Activated CD4-positive, alpha-beta T cell treated with anti-CD3 and anti-CD28 coated beads for 36 hours (primary cell): Measurements from ENCODE around the gene CIZ1. TPM values are rescaled to one million over a fixed set of nuclear protein-coding genes. Genes with fewer than 3 reads are reported as not detected.

Experiments used
- ATAC-seq: fragments of 200-7000 bp; cut with Tn5 transposase; one replicate; pipeline ENCODE4 v1.10.0; 2021; ENCODE audit warnings: mild to moderate bottlenecking, moderate library complexity
- CTCF ChIA-PET: fragments of 350-600 bp; sonication (Branson Sonifier 250); formaldehyde crosslinking; loops from one replicate; lab custom pipeline; 2021; ENCODE audit warnings: antibody characterized with exemption; lab: Charles Lee
- POLR2A ChIA-PET: fragments of 350-600 bp; sonication (Branson Sonifier 250); formaldehyde crosslinking; loops from one replicate; lab custom pipeline; 2021; ENCODE audit warnings: antibody characterized with exemption, inconsistent platforms; lab: Charles Lee
- DNase-seq: peaks from one replicate; pipeline ENCODE4 v3.0.0-alpha.2; 2020
- H3K27ac Mint-ChIP-seq: one replicate; pipeline ENCODE4 v1.8.0; 2021; ENCODE audit warnings: mixed read lengths
- H3K27me3 Mint-ChIP-seq: one replicate; pipeline ENCODE4 v1.8.0; 2021; ENCODE audit warnings: mixed read lengths
- H3K36me3 Mint-ChIP-seq: one replicate; pipeline ENCODE4 v1.8.0; 2021; ENCODE audit warnings: low read depth, mixed read lengths
- H3K4me1 Mint-ChIP-seq: one replicate; pipeline ENCODE4 v1.8.0; 2021; ENCODE audit warnings: mixed read lengths
- H3K4me3 Mint-ChIP-seq: one replicate; pipeline ENCODE4 v1.8.0; 2021; ENCODE audit warnings: mild to moderate bottlenecking, moderate library complexity, mixed read lengths
- H3K9me3 Mint-ChIP-seq: one replicate; pipeline ENCODE4 v1.8.0; 2021; ENCODE audit warnings: low read depth, mixed read lengths
- intact Hi-C, 2 experiments: fragments of 100-400 bp; cut with DNase I in 1 of 2; cut with micrococcal nuclease in 1 of 2; formaldehyde crosslinking; loops; one replicate each; pipeline versions ENCODE4 v1.14.2 to v1.15.1; 2022 to 2024; cut with DNase I, micrococcal nuclease
- total RNA-seq, 2 experiments: library from RNA; stranded (reverse); gene quantifications; one replicate each; pipeline ENCODE4 v1.2.3, GENCODE V29; 2021

CIZ1 gene
- total RNA-seq, 2 experiments from 2014 or later = 79.5 to 110 TPM

DNA sequence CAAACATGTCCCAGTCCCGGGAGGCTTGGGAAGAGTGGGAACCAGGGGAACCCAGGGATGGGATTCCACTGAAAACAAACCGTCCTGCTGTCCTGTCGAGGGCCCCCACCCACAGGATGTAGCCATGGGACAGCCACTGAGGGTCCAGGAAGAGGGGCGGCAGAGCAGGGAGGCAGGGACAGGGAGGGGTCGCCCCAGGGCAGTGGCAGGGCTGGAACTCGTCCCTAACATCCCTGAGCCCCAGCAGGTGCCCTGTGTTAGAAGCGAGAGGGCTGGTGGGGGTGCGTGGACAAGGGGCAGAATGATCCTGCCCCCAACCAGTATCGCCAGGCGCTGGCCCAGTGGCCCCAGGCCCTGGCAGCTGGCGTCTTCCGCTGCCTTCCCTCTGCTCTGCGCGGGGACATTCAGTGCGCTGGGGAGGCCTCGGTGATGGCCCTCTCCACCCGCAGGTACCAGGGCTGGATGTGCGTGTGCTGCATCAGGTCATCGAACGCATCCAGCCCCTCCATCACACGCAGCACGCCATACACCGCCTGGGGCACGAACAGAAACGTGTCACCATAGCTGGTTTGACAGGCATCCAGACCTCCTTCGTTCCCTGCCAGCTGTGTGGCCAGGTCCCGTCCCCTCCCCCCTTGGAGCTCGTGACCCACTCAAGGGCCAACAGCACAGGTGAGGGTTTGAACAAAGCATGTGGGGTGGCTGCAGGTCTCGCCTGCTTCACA is 70.5 kb downstream of the CIZ1 start:
- POLR2A ChIA-PET = no interaction called here
- H3K36me3 Mint-ChIP-seq = peaks cover 11% of the 10 kb centered on the region
- no peaks in the 10 kb centered on the region for H3K9me3 Mint-ChIP-seq
- H3K4me3 Mint-ChIP-seq = no peak overlapping the region
- H3K27me3 Mint-ChIP-seq = no peaks in the 10 kb centered on the region
- DNase-seq (no peak), ATAC-seq (no peak)
- peaks cover 19% of the 10 kb centered on the region for H3K4me1 Mint-ChIP-seq
- intact Hi-C loops = no loop called here
- H3K27ac Mint-ChIP-seq = no peak overlapping the region
- CTCF ChIA-PET = no interaction called here

DNA sequence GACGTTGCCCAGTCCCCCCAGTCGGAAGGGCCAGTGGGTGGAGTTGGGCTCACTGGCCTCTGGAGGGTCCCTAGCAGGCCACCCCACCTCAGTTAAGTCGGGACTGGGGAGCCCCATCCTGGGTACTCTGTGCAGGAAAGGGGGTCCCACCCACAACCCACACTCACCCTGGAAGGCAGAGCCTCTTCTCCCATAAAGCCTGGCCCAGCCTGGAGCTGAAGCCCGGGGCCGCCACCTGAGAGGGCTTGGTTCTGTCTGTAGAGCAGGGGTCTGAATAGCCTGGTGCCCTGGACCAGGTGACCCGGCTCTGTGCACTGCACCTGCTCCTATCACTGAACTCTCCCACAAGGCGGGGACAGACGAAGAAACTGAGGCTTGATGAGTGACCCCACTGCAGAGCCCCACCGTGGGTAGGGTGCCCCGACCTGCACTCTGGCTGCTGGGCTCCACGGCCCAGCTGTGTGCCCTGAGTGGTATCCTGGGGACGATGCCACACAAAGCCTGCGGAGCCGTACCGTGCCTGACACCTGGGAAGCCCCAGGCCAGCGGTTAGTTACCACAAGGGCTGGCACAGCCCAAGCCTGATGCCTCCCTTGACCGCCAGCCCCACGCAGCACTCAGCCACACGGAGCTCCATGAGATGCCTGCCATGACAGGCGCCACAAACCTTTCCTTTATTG is 71.2 kb downstream of the CIZ1 start:
- Mint-ChIP-seq H3K36me3 (peaks cover 8% of the 10 kb centered on the region), H3K4me3 (no peak overlapping the region), H3K27me3 (no peaks in the 10 kb centered on the region), H3K27ac (no peak overlapping the region), H3K9me3 (no peaks in the 10 kb centered on the region), H3K4me1 (peaks cover 12% of the 10 kb centered on the region)
- ATAC-seq = no peak
- no peak for DNase-seq
- intact Hi-C loops = no loop called here
- CTCF ChIA-PET = no interaction called here
- POLR2A ChIA-PET = interaction anchor here (0.6 kb wide), 1 partner anchor 15 kb away, joined by 3 read pairs; no protein-coding TSS in a partner anchor

GRCh38 chr9:128118971-128119665 is 72.3 kb downstream of the CIZ1 start:
- ChIA-PET POLR2A (no interaction called here), CTCF (no interaction called here)
- Mint-ChIP-seq H3K4me1 (peaks cover 5% of the 10 kb centered on the region), H3K27ac (no peak overlapping the region), H3K36me3 (peaks cover 7% of the 10 kb centered on the region), H3K4me3 (no peak overlapping the region), H3K27me3 (no peaks in the 10 kb centered on the region), H3K9me3 (no peaks in the 10 kb centered on the region)
- DNase-seq (no peak), ATAC-seq (no peak)
- intact Hi-C loops = loop anchor here in 1 of 2 experiments (5.0 kb wide), 1 partner anchor 82 kb away; no protein-coding TSS in a partner anchor

DNA sequence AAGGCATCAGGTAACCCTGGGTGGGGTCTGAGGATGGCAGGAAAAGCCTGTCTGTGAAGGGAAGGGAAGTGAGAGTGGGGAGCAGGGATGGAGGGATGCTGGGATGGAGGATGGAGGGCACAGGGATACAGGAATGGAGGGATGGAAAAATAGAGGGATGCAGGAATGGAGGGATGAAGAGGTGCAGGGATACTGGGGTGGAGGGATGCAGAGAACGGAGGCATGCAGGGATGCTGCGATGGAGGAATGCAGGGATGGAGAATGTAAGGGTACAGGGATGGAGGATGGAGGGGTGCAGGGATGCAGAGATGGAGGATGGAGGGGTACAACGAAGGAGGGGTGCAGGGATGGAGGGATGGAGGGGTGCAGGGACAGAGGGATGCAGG is 72.9 kb downstream of the CIZ1 start:
- Mint-ChIP-seq H3K4me3 (no peak overlapping the region), H3K36me3 (peaks cover 8% of the 10 kb centered on the region), H3K27me3 (no peaks in the 10 kb centered on the region), H3K9me3 (no peaks in the 10 kb centered on the region), H3K27ac (no peak overlapping the region), H3K4me1 (peaks cover 5% of the 10 kb centered on the region)
- CTCF ChIA-PET = interaction anchor here (0.6 to 2.0 kb wide), 20 partner anchors 11 to 177 kb away, joined by 3 to 18 read pairs (median 4); partner anchors contain the start of gene NAIF1
- intact Hi-C loops = loop anchor here in 1 of 2 experiments (5.0 kb wide), 1 partner anchor 81 kb away; no protein-coding TSS in a partner anchor
- DNase-seq = no peak
- no peak for ATAC-seq
- POLR2A ChIA-PET = no interaction called here

GRCh38 chr9:128117613-128118471 is 73.5 kb downstream of the CIZ1 start:
- Mint-ChIP-seq H3K9me3 (no peaks in the 10 kb centered on the region), H3K4me3 (no peak overlapping the region), H3K27me3 (no peaks in the 10 kb centered on the region), H3K36me3 (peaks cover 8% of the 10 kb centered on the region), H3K27ac (no peak overlapping the region), H3K4me1 (peaks cover 5% of the 10 kb centered on the region)
- intact Hi-C loops = loop anchor here (1.0 to 5.0 kb wide), 5 partner anchors 9 to 175 kb away; partner anchors contain the start of gene PTGES2 (in 2 of the 2)
- ChIA-PET CTCF (interaction anchor here (0.5 to 2.0 kb wide), 42 partner anchors 8 to 1113 kb away, joined by 3 to 18 read pairs (median 4); partner anchors contain the start of genes NAIF1 and PTGES2), POLR2A (no interaction called here)
- ATAC-seq = peak; percentile 94
- DNase-seq = peak; percentile 99

- intact Hi-C loops = loop anchor here (1.0 to 5.0 kb wide), 5 partner anchors 11 to 173 kb away; partner anchors contain the start of gene PTGES2 (in 2 of the 2)
- Mint-ChIP-seq H3K4me3 (no peak overlapping the region), H3K36me3 (peaks cover 8% of the 10 kb centered on the region), H3K27me3 (no peaks in the 10 kb centered on the region), H3K9me3 (no peaks in the 10 kb centered on the region), H3K27ac (no peak overlapping the region), H3K4me1 (peaks cover 5% of the 10 kb centered on the region)
- DNase-seq (no peak), ATAC-seq (no peak)
- ChIA-PET POLR2A (interaction anchor here (0.6 kb wide), 1 partner anchor 133 kb away, joined by 3 read pairs; no protein-coding TSS in a partner anchor), CTCF (interaction anchor here (0.6 to 2.0 kb wide), 11 partner anchors 9 to 1431 kb away, joined by 3 to 18 read pairs (median 4); no protein-coding TSS in a partner anchor)
Observed at GRCh38 chr9:128116104-128117083, 75.0 kb downstream of the CIZ1 start.

Other genes with a start within 250 kb of the CIZ1 start
- 10 to 100 TPM; 56.2 to 58.4 TPM for gene EEIG1, start 210.6 kb downstream of the CIZ1 start, total RNA-seq
- gene NAIF1, start 124.3 kb downstream of the CIZ1 start, total RNA-seq = 10 to 100 TPM; 11.3 to 13.7 TPM
- gene SLC25A25, start 123.3 kb downstream of the CIZ1 start, total RNA-seq = 10 to 100 TPM in 1 of 2 experiments, 1 to 10 TPM in 1; 6.9 to 10.8 TPM
- 10 to 100 TPM; 47.7 to 48.5 TPM for gene PTGES2, start 63.8 kb downstream of the CIZ1 start, total RNA-seq
- not detected for gene LCN2, start 42.1 kb downstream of the CIZ1 start, total RNA-seq
- gene BBLN, start 31.3 kb downstream of the CIZ1 start, total RNA-seq = 10 to 100 TPM; 64.4 to 68.5 TPM
- under 1 TPM; 0.50 to 0.72 TPM for gene DNM1, start 11.8 kb upstream of the CIZ1 start, total RNA-seq
- 10 to 100 TPM; 28.4 to 29.4 TPM for gene GOLGA2, start 84.4 kb upstream of the CIZ1 start, total RNA-seq
- gene SWI5, start 84.7 kb upstream of the CIZ1 start, total RNA-seq = 10 to 100 TPM; 13.1 to 14.1 TPM
- 10 to 100 TPM; 29.5 to 37.5 TPM for gene TRUB2, start 130.9 kb upstream of the CIZ1 start, total RNA-seq
- gene COQ4, start 131.3 kb upstream of the CIZ1 start, total RNA-seq = 10 to 100 TPM; 32.1 to 38.8 TPM
- gene SLC27A4, start 149.0 kb upstream of the CIZ1 start, total RNA-seq = 10 to 100 TPM in 1 of 2 experiments, 1 to 10 TPM in 1; 8.4 to 10.2 TPM
- gene URM1, start 179.8 kb upstream of the CIZ1 start, total RNA-seq = 10 to 100 TPM; 39.9 to 56.1 TPM
- under 1 TPM; 0.75 to 0.79 TPM for gene CERCAM, start 229.3 kb upstream of the CIZ1 start, total RNA-seq